ENCODE data around the gene NR1I3. TPM values are rescaled to one million over a fixed set of nuclear protein-coding genes. Genes with fewer than 3 reads are reported as not detected.
A peak's percentile ranks its signal among the peaks of the same experiment; 100 is the strongest.

NR1I3 gene
- total and polyA plus RNA-seq, 2 of the 13 experiments (the other 11 are each of a cell fraction or from before 2014, with no cell fraction given), result 0.62 to 0.95 TPM

- TF ChIP-seq ARID4A (CRISPR knock-in tag; IDR thresholded peaks at IDR 0.05; ENCODE audit: borderline replicate concordance) (no peak; the same call in 1 of the 2 replicates), NRL (CRISPR knock-in tag; IDR thresholded peaks at IDR 0.05; ENCODE audit: borderline replicate concordance) (no peak), SPEN (CRISPR knock-in tag; IDR thresholded peaks at IDR 0.05; ENCODE audit: low read depth) (peak; percentile 87; the same call in 1 of the 2 replicates), ZBTB20 (CRISPR knock-in tag; IDR thresholded peaks at IDR 0.05; ENCODE audit: borderline replicate concordance, low read depth) (peak; percentile 57; the same call in 1 of the 2 replicates), NR2F6 (IDR thresholded peaks at IDR 0.05) (peak; percentile 90; the same call in 1 of the 2 replicates), NR2F6 (CRISPR knock-in tag; IDR thresholded peaks at IDR 0.05) (peak; percentile 92), ZBTB3 (CRISPR knock-in tag; IDR thresholded peaks at IDR 0.05; ENCODE audit: borderline replicate concordance, low read depth) (0 out of 2 replicates have a peak, but pooled peaks have one; percentile 65), PHF20 (CRISPR knock-in tag; IDR thresholded peaks at IDR 0.05) (no peak), ZEB1 (IDR thresholded peaks at IDR 0.05; ENCODE audit: insufficient replicate concordance, low read depth) (peak; percentile 31), ZBTB46 (CRISPR knock-in tag; IDR thresholded peaks at IDR 0.05; ENCODE audit: borderline replicate concordance) (no peak), ZMAT5 (CRISPR knock-in tag; IDR thresholded peaks at IDR 0.05; ENCODE audit: borderline replicate concordance, low read depth) (no peak), RBFOX2 (IDR thresholded peaks at IDR 0.05; ENCODE audit: low read depth, low read length) (no peak), PRPF4 (IDR thresholded peaks at IDR 0.05; ENCODE audit: low read depth, low read length, poor library complexity, severe bottlenecking) (no peak), PHF21A (CRISPR knock-in tag; IDR thresholded peaks at IDR 0.05) (peak; percentile 92), ZMYM2 (CRISPR knock-in tag; IDR thresholded peaks at IDR 0.05) (peak; percentile 95), SMAD1 (CRISPR knock-in tag; IDR thresholded peaks at IDR 0.05; ENCODE audit: borderline replicate concordance, low read depth) (no peak), ZNF609 (CRISPR knock-in tag; IDR thresholded peaks at IDR 0.05; ENCODE audit: borderline replicate concordance) (peak; percentile 75; the same call in 1 of the 2 replicates)
These were observed at the start of gene NR1I3 (continued) for GRCh38 chr1:161238039-161238473.
